Stomach (tissue), 9 donors: ENCODE results near the gene LRRC31. TPM values are rescaled to one million over a fixed set of nuclear protein-coding genes. Genes with fewer than 3 reads are reported as not detected.

ENCODE experiments used
- DNase-seq, 2 donors: peaks; one replicate each; pipeline versions ENCODE4 v3.0.0 to v3.0.0-alpha.2; 2013 to 2019
- H3K27ac ChIP-seq, 5 donors: fragments of 200-600 bp in 4 of 5; sonication (generic) in 4 of 5; one replicate each; pipeline ENCODE4 v1.5.1; 2013 to 2019; ENCODE audit warnings: mild to moderate bottlenecking in 1 of 5, moderate library complexity in 1 of 5
- H3K27me3 ChIP-seq, 3 donors: fragments of 200-600 bp; sonication (generic); one replicate each; pipeline ENCODE4 v1.5.1; 2017 to 2019; ENCODE audit warnings: mixed run types in 1 of 3
- H3K36me3 ChIP-seq, 4 donors: fragments of 200-600 bp; sonication (generic); 1 replicate in 3 of 4; 2 replicates in 1 of 4; pipeline ENCODE4 v1.5.1; 2016 to 2019
- H3K4me1 ChIP-seq, 4 donors: fragments of 200-600 bp; sonication (generic); one replicate each; pipeline ENCODE4 v1.5.1; 2016 to 2019
- H3K4me3 ChIP-seq, 4 donors: fragments of 200-600 bp; sonication (generic) in 3 of 4; one replicate each; pipeline ENCODE4 v1.5.1; 2016 to 2019; ENCODE audit warnings: mild to moderate bottlenecking in 1 of 4
- H3K9me3 ChIP-seq, 4 donors: fragments of 200-600 bp; sonication (generic); one replicate each; pipeline ENCODE4 v1.5.1; 2016 to 2019
- CTCF ChIP-seq, 7 experiments: fragments of 450-650 bp in 4 of 7; fragments of 200-600 bp in 3 of 7; sonication (generic) in 3 of 7; IDR thresholded peaks; one replicate each; pipeline ENCODE4 v1.5.1; 2016 to 2019; ENCODE audit warnings: antibody characterized with exemption in 7 of 7, control low read depth in 2 of 7, mild to moderate bottlenecking in 1 of 7
- EP300 ChIP-seq: sonication (generic); formaldehyde crosslinking; IDR thresholded peaks from one replicate; pipeline ENCODE4 v1.6.1; 2017; ENCODE audit warnings: antibody characterized with exemption
- POLR2A ChIP-seq, 4 donors: fragments of 450-650 bp; IDR thresholded peaks; one replicate each; pipeline ENCODE4 v1.6.1; 2016; ENCODE audit warnings: antibody characterized with exemption in 4 of 4, control low read depth in 2 of 4, mild to moderate bottlenecking in 1 of 4, moderate library complexity in 1 of 4
- POLR2AphosphoS5 ChIP-seq, 3 donors: sonication (generic); formaldehyde crosslinking; IDR thresholded peaks; one replicate each; pipeline ENCODE4 v1.6.1; 2016; ENCODE audit warnings: antibody characterized with exemption in 3 of 3
- WGBS, 5 donors: extraction: QIAGEN DNeasy Blood & Tissue Kit in 3 of 5; methylation state at CpG; one replicate each; pipeline versions ENCODE4 v1.1.5 to v1.1.7; 2013 to 2018; 5-methylcytosine and 5-hydroxymethylcytosine counted together
- intact Hi-C: fragments of 100-400 bp; cut with DNase I; formaldehyde crosslinking; loops from one replicate; pipeline ENCODE4 v1.15.1; 2023; ENCODE audit warnings: low total_unique reads
- polyA plus RNA-seq, 3 donors: library from polyadenylated mRNA; stranded (reverse); fragments of 200-250 nt; gene quantifications; one replicate each; pipeline ENCODE4 v1.2.3, GENCODE V29; 2013
- total RNA-seq, 5 donors: library from RNA; depleted of rRNA; stranded (reverse); fragments of >200 nt; gene quantifications; one replicate each; pipeline versions ENCODE4 v1.1.0 to v1.2.3, GENCODE V29; 2014 to 2016
- donor health status: healthy with polysubstance abuse.
- donor health status: Bipolar disorder and iron deficiency.
- donor health status: healthy.

Gene LRRC31
- total and polyA plus RNA-seq, 8 donors: 1.8 to 35.3 (median 9.9) TPM

GRCh38 chr3:169822983-169823382, 46.8 kb downstream of the LRRC31 start:
- Histone ChIP-seq H3K4me3 (no peak overlapping the region), H3K27me3 (peaks cover 0 to 3% (median 0%) of the 10 kb centered on the region in 3 donors), H3K4me1 (no peaks in the 10 kb centered on the region), H3K27ac (no peak overlapping the region), H3K9me3 (no peaks in the 10 kb centered on the region), H3K36me3 (no peaks in the 10 kb centered on the region)
- WGBS, 5 donors: 68 to 78% (median 71%) methylated on average over 6 of the region's 6 CpGs
- intact Hi-C loops: no loop called here
- no peak for TF ChIP-seq POLR2A (IDR thresholded peaks at IDR 0.05)
- TF ChIP-seq CTCF (IDR thresholded peaks at IDR 0.05): no peak
- TF ChIP-seq POLR2AphosphoS5 (IDR thresholded peaks at IDR 0.05): no peak
- no peak for TF ChIP-seq EP300
- no peak for DNase-seq

DNA sequence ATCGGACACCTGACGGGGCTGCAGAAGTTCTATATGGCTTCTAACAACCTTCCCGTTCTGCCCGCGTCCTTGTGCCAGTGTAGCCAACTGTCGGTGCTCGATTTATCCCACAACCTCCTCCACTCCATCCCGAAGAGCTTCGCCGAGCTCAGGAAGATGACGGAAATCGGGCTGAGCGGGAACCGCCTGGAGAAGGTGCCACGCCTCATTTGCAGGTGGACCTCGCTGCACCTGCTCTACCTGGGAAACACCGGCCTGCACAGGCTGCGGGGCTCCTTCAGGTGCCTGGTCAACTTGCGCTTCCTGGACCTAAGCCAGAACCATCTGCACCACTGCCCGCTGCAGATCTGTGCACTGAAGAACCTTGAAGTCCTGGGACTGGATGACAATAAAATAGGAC, 47.2 kb downstream of the LRRC31 start:
- H3K27me3 ChIP-seq: peaks cover 0 to 3% (median 0%) of the 10 kb centered on the region in 3 donors
- TF ChIP-seq POLR2A (IDR thresholded peaks at IDR 0.05): no peak
- no peak overlapping the region for H3K27ac ChIP-seq
- H3K4me1 ChIP-seq: no peaks in the 10 kb centered on the region
- intact Hi-C loops: no loop called here
- H3K36me3 ChIP-seq: no peaks in the 10 kb centered on the region
- no peaks in the 10 kb centered on the region for H3K9me3 ChIP-seq
- no peak for DNase-seq
- H3K4me3 ChIP-seq: no peak overlapping the region
- 92 to 94% (median 93%) methylated on average over 20 of the region's 20 CpGs for WGBS, 5 donors

DNA sequence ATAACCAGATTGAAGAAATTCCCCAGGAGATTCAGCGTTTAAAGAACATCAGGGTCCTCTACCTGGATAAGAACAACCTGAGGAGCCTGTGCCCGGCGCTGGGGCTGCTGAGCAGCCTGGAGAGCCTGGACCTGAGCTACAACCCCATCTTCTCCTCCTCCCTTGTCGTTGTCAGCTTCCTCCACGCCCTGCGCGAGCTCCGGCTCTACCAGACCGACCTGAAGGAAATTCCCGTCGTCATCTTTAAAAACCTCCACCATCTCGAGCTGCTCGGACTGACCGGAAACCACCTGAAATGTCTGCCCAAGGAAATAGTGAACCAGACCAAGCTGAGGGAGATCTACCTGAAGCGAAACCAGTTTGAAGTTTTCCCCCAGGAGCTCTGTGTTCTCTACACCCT, 47.6 kb downstream of the LRRC31 start:
- H3K36me3 ChIP-seq: no peaks in the 10 kb centered on the region
- DNase-seq: no peak
- no peaks in the 10 kb centered on the region for H3K4me1 ChIP-seq
- intact Hi-C loops: no loop called here
- WGBS, 5 donors: 92 to 97% (median 93%) methylated on average over 15 of the region's 15 CpGs
- no peaks in the 10 kb centered on the region for H3K9me3 ChIP-seq
- TF ChIP-seq POLR2A (IDR thresholded peaks at IDR 0.05): no peak
- TF ChIP-seq POLR2AphosphoS5 (IDR thresholded peaks at IDR 0.05): no peak
- no peak for TF ChIP-seq CTCF (IDR thresholded peaks at IDR 0.05)
- no peak for TF ChIP-seq EP300
- H3K4me3 ChIP-seq: no peak overlapping the region
- H3K27ac ChIP-seq: no peak overlapping the region
- peaks cover 0 to 3% (median 0%) of the 10 kb centered on the region in 3 donors for H3K27me3 ChIP-seq

GRCh38 chr3:169818316-169818715, 51.4 kb downstream of the LRRC31 start:
- H3K4me1 ChIP-seq: peaks cover 5 to 10% (median 6%) of the 10 kb centered on the region in 4 donors

More at GRCh38 chr3:169818316-169818715, 51.4 kb downstream of the LRRC31 start:
- H3K27ac ChIP-seq: no peak overlapping the region
- intact Hi-C loops: no loop called here
- 79 to 90% (median 87%) methylated on average over 2 of the region's 2 CpGs for WGBS, 5 donors
- DNase-seq: no peak
- peaks cover 0 to 8% (median 4%) of the 10 kb centered on the region in 4 donors for H3K9me3 ChIP-seq
- H3K4me3 ChIP-seq: no peak overlapping the region
- no peaks in the 10 kb centered on the region for H3K36me3 ChIP-seq
- TF ChIP-seq EP300: no peak
- TF ChIP-seq CTCF (IDR thresholded peaks at IDR 0.05): no peak
- no peak for TF ChIP-seq POLR2AphosphoS5 (IDR thresholded peaks at IDR 0.05)
- no peak for TF ChIP-seq POLR2A (IDR thresholded peaks at IDR 0.05)
- H3K27me3 ChIP-seq: peaks cover 0 to 3% (median 0%) of the 10 kb centered on the region in 3 donors
